PC-3 (cell line): ENCODE results near the gene TMEM139. TPM values are rescaled to one million over a fixed set of nuclear protein-coding genes. Genes with fewer than 3 reads are reported as not detected.

Source experiments
- ATAC-seq: fragments of 200-7000 bp; cut with Tn5 transposase; 2 replicates; pipeline ENCODE4 v1.9.1; 2020; ENCODE audit warnings: mild to moderate bottlenecking, moderate library complexity
- BruUV-seq: library from RNA; stranded (reverse); fragments of 400-500 nt; replicated peaks from 2 replicates; lab custom pipeline; 2021; lab: Mats Ljungman, UMichigan
- CTCF ChIA-PET: fragments of 300-600 bp; sonication (Branson Sonifier 250); formaldehyde crosslinking; loops from one replicate; lab custom pipeline; 2022; ENCODE audit warnings: antibody characterized with exemption; lab: Charles Lee
- POLR2A ChIA-PET: fragments of 300-600 bp; sonication (Branson Sonifier 250); formaldehyde crosslinking; loops from one replicate; lab custom pipeline; 2022; ENCODE audit warnings: antibody characterized with exemption; ENCODE audit not compliant: unreplicated experiment; lab: Charles Lee
- DNase-seq: peaks from one replicate; pipeline ENCODE4 v3.0.0-alpha.2; 2015
- H2AFZ ChIP-seq: fragments of 300-600 bp; sonication (generic); 2 replicates; pipeline ENCODE4 v1.6.0; 2016; ENCODE audit warnings: antibody characterized with exemption, low read length
- H3F3A ChIP-seq: fragments of 300-600 bp; sonication (generic); one replicate; pipeline ENCODE4 v1.6.0; 2017; ENCODE audit warnings: antibody characterized with exemption, low read length, control low read depth, mild to moderate bottlenecking; ENCODE audit not compliant: unreplicated experiment
- H3K27ac ChIP-seq: fragments of 300-600 bp; sonication (generic); 2 replicates; pipeline ENCODE4 v1.5.1; 2016; ENCODE audit warnings: mild to moderate bottlenecking, low read length
- H3K27me3 ChIP-seq: fragments of 300-600 bp; sonication (generic); 2 replicates; pipeline ENCODE4 v1.6.1; 2016; ENCODE audit warnings: low read length, mixed read lengths
- H3K36me3 ChIP-seq: fragments of 300-600 bp; sonication (generic); 2 replicates; pipeline ENCODE4 v1.6.1; 2016; ENCODE audit warnings: low read depth, mixed run types, low read length, mixed read lengths
- H3K4me1 ChIP-seq: fragments of 300-600 bp; sonication (generic); 2 replicates; pipeline ENCODE4 v1.5.1; 2016; ENCODE audit warnings: low read length; ENCODE audit not compliant: insufficient read depth
- H3K4me2 ChIP-seq: fragments of 300-600 bp; sonication (generic); 2 replicates; pipeline ENCODE4 v1.6.0; 2016; ENCODE audit warnings: low read length
- H3K4me3 ChIP-seq: fragments of 300-600 bp; sonication (generic); 2 replicates; pipeline ENCODE4 v1.5.1; 2016; ENCODE audit warnings: mild to moderate bottlenecking, low read length, mixed read lengths
- H3K79me2 ChIP-seq: fragments of 300-600 bp; sonication (generic); 2 replicates; pipeline ENCODE4 v1.6.1; 2017; ENCODE audit warnings: low read length, mixed read lengths
- H3K9ac ChIP-seq: fragments of 300-600 bp; sonication (generic); 2 replicates; pipeline ENCODE4 v1.6.0; 2016; ENCODE audit warnings: mild to moderate bottlenecking, low read length
- H3K9me2 ChIP-seq: fragments of 300-600 bp; sonication (generic); replicated peaks from 2 replicates; pipeline ENCODE4 v1.6.1; 2016; ENCODE audit warnings: mixed run types, low read length, mixed read lengths
- H3K9me3 ChIP-seq: fragments of 300-600 bp; sonication (generic); 2 replicates; pipeline ENCODE4 v1.6.1; 2016; ENCODE audit warnings: low read length, mixed read lengths
- H4K20me1 ChIP-seq: fragments of 300-600 bp; sonication (generic); 2 replicates; pipeline ENCODE4 v1.6.1; 2016; ENCODE audit warnings: low read length, mixed read lengths
- CTCF ChIP-seq: fragments of 300-600 bp; sonication (generic); conservative IDR thresholded peaks from 2 replicates; pipeline ENCODE4 v1.5.1; 2017; ENCODE audit warnings: antibody characterized with exemption, low read depth, mild to moderate bottlenecking, low read length
- EZH2 ChIP-seq: fragments of 300-600 bp; sonication (generic); IDR thresholded peaks from one replicate; pipeline ENCODE4 v1.6.1; 2017; ENCODE audit warnings: antibody characterized with exemption, mild to moderate bottlenecking, low read length; ENCODE audit not compliant: unreplicated experiment
- EZH2phosphoT487 ChIP-seq: fragments of 300-600 bp; sonication (generic); IDR thresholded peaks from 2 replicates; pipeline ENCODE4 v1.6.1; 2018; ENCODE audit warnings: mild to moderate bottlenecking, antibody characterized with exemption, low read length, borderline replicate concordance
- intact Hi-C: fragments of 100-400 bp; cut with micrococcal nuclease; formaldehyde crosslinking; loops from 2 replicates; pipeline ENCODE4 v1.9.0; 2023
- total RNA-seq: library from RNA; depleted of rRNA; stranded (reverse); fragments of >200 nt; gene quantifications from 2 replicates; pipeline ENCODE4 v1.2.3, GENCODE V29; 2014; rRNA removed

The TMEM139 gene
- total RNA-seq, 1 experiment from 2014 or later = 5.2 TPM

- no peak for DNase-seq
- Histone ChIP-seq H3K79me2 (no peaks in the 10 kb centered on the region), H3F3A (no peaks in the 10 kb centered on the region), H3K9ac (no peak overlapping the region), H3K27ac (peak overlapping the region; percentile 41), H3K4me3 (no peak overlapping the region; the same call in 1 of the 2 replicates), H3K9me2 (no peaks in the 10 kb centered on the region), H3K4me1 (peaks cover 41% of the 10 kb centered on the region), H3K9me3 (no peaks in the 10 kb centered on the region), H2AFZ (peak overlapping the region; percentile 29; the same call in 1 of the 2 replicates), H4K20me1 (no peaks in the 10 kb centered on the region), H3K4me2 (peak overlapping the region; percentile 52), H3K27me3 (no peaks in the 10 kb centered on the region), H3K36me3 (no peaks in the 10 kb centered on the region)
- intact Hi-C loops = loop anchor here (1.0 kb wide), 1 partner anchor 24 kb away; no protein-coding TSS in a partner anchor
- TF ChIP-seq CTCF = no peak
- no peak for TF ChIP-seq EZH2phosphoT487
- no peak for TF ChIP-seq EZH2
- BruUV-seq = TSS peak; percentile 84
- peak; percentile 76 for ATAC-seq
- ChIA-PET POLR2A (interaction anchor here (0.5 to 1.2 kb wide), 2 partner anchors 31 to 155 kb away, joined by 3 to 4 read pairs; no protein-coding TSS in a partner anchor), CTCF (interaction anchor here (0.8 kb wide), 2 partner anchors 43 to 92 kb away, joined by 3 to 7 read pairs; no protein-coding TSS in a partner anchor)
These were observed 52.5 kb downstream of the TMEM139 start for GRCh38 chr7:143337216-143337615.

Other genes with a start within 250 kb of the TMEM139 start
- not detected in 2 replicates for gene OR6V1, start 232.6 kb upstream of the TMEM139 start, total RNA-seq
- gene PIP, start 152.9 kb upstream of the TMEM139 start, total RNA-seq = not detected in 2 replicates
- not detected in 2 replicates for gene TAS2R39, start 101.5 kb upstream of the TMEM139 start, total RNA-seq
- not detected in 2 replicates for gene TAS2R40, start 62.9 kb upstream of the TMEM139 start, total RNA-seq
- gene GSTK1, start 21.5 kb upstream of the TMEM139 start, total RNA-seq = 111 and 117 TPM in 2 replicates
- 25.1 and 26.4 TPM in 2 replicates for gene CASP2, start 3.4 kb downstream of the TMEM139 start, total RNA-seq
- gene CLCN1, start 31.2 kb downstream of the TMEM139 start, total RNA-seq = 0.55 and 0.69 TPM in 2 replicates
- gene FAM131B, start 77.8 kb downstream of the TMEM139 start, total RNA-seq = 6.9 and 7.7 TPM in 2 replicates
- 103 and 108 TPM in 2 replicates for gene ZYX, start 96.4 kb downstream of the TMEM139 start, total RNA-seq
- gene EPHA1, start 123.9 kb downstream of the TMEM139 start, total RNA-seq = 43.9 and 46.4 TPM in 2 replicates
- not detected in 2 replicates for gene TAS2R60, start 158.5 kb downstream of the TMEM139 start, total RNA-seq
- not detected in 2 replicates for gene TAS2R41, start 192.9 kb downstream of the TMEM139 start, total RNA-seq